Inflammatory macrophage treated with lipopolysaccharide for 4 hours (primary cell): ENCODE results near the gene KLHL2.
"Not testable (repeated sequence)": the region's sequence is repeated elsewhere in the genome, so short reads cannot be mapped to it uniquely, and the experiment has no call there.

Source experiments
- DNase-seq: peaks from one replicate; pipeline ENCODE4 v3.0.0-alpha.2; 2020

The KLHL2 gene

DNA sequence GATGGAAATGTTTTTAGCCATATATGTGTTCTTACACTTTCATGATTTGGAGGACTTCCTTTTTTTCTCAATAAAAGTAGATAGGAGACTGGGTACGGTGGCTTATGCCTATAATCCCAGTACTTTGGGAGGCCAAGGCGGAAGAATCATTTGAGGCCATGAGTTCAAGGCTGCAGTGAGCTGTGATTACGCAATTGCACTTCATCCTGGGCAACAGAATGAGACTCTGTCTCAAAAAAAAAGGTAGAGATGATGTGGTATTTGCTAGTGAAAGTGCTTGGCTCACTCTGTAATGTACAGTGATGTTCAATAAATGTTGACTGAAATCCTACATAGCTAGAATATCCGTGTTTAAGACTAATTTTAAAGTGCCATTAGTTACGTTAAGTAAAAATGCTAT is 27.4 kb downstream of the KLHL2 start:
- no peak for DNase-seq

GRCh38 chr4:165236852-165237251 is 29.5 kb downstream of the KLHL2 start:
- DNase-seq: not testable (repeated sequence)

DNA sequence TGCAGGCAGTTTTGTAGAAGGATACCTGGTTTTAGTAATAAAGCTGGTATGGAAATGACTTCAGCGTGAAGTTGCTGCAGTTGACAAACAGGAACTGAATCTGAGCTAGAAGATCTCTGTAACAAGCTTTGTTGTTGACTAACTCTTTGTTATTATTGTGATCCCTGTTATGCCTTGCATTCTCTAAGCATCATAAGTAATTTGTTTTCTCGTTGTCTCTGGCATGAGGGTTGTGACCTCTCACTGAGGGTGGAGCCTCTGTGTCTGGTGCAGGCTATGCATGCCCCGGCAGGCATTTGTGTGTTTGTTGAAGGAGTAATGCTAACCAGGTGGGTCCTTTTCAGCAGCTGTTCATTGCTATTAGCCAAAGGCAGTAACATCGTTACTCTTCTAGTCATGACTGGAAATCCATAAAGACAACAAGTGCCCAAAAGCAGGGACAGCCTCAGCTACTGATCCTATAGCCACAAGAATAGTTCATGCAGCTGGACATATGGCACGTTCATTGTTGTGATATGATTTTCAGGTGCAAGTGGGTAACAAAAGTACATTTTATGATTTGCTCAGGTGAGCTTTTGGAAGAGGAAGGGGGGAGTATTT is 30.8 kb downstream of the KLHL2 start:
- peak; percentile 46 for DNase-seq

GRCh38 chr4:165240761-165241160 is 33.4 kb downstream of the KLHL2 start:
- not testable (repeated sequence) for DNase-seq

DNA sequence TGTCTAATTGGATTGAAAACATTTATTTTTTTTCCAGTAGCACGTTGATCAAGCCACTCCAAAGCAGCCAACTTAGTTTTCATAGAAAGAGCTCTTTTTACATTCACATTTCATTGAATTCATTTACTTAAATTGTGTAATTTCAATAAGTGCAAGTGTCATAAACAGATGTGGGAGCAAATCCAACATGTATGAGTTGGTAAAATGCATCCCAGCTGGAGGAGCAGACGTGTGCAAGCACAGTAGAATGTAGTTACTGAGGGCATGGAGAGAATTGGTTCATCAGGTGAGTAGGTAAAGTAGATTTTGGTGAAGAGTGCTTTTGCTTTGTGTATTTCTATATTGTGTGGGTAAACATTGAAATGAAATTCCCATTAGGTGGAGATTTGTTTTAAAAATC is 36.8 kb downstream of the KLHL2 start:
- not testable (repeated sequence) for DNase-seq

DNA sequence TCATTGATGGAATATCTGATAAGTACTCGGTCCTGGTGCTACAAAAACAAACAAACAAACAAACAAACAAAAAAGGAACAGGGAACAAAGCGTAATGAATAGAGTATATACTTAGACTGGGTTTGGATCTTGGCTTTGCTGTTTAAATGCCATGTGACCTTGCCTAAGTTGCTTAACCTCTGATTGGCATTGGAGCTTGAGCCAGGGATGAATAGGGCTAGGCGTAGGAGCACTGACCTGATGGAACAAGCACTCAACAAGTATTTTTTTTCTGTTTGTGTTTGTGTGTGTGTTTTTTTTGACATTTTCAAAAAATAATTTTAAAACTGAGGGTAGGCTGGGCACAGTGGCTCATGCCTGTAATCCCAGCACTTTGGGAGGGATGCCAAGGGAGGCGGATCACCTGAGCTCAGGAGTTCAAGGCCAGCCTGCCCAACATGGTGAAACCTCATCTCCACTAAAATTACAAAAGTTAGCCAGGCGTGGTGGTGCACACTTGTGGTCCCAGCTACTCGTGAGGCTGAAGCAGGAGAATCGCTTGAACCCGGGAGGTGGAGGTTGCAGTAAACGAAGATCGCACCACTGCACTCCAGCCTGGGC is 37.3 kb downstream of the KLHL2 start:
- not testable (repeated sequence) for DNase-seq

DNA sequence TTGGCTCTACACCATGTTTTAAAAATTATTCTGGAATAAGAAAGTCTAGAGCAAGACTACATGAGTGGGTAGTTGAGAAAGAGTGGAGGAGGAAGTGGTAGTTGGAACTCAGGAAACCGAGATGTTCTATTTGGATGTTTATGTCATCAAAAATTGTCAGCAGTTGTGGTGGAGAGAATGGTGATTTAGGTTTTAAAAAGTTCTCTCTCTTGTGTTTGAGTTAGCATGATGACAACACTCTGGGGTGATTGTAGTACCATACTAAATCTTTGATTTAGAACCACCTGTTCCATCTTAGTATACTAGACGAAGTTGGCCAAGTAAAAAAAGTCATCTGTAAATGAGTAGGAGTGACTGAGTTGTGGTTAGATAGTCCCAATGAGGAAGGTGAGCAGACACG is 40.7 kb downstream of the KLHL2 start:
- DNase-seq: peak; percentile 30

DNA sequence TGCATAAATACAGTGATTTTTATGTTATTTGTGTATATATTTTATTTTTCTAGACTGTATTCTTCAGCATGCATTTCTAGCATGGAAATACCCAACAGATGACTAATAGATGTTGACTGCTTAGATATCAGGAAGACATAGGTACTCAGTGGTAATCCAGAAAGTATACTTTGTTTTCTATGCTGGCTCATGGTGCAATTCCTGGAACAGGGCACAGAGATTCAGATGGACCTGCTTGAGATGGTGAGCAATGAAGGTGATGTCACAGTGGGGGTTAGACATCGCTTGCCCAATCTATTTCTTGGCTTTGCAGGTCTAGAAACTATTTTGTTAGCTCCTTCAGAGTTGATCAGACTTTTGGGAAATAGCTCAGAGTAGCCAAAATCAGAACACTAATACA is 41.5 kb downstream of the KLHL2 start:
- DNase-seq: not testable (repeated sequence)

GRCh38 chr4:165254771-165255170 is 47.4 kb downstream of the KLHL2 start:
- not testable (repeated sequence) for DNase-seq

GRCh38 chr4:165255439-165255838 is 48.1 kb downstream of the KLHL2 start:
- peak; percentile 70 for DNase-seq

- not testable (repeated sequence) for DNase-seq
Measured at GRCh38 chr4:165256074-165256659, 48.8 kb downstream of the KLHL2 start.

DNA sequence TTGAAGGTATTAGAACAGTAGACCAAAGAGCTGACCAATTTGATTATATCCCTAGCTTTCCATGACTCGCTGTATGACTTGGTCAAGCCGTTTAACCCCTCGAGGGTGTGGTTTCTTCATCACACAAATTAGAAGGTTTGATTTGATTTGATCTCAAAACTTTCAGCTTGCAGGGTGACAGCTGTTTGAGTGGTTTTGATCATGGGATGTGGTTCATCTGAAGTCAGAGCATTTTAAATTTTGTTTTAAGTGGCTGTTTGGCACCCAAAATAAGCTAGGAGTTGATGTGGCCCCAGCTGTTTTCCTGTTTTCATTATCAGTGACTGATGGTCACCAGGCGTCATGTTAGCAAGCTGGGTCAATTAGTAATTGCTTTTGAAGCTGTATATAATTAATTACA is 52.4 kb downstream of the KLHL2 start:
- not testable (repeated sequence) for DNase-seq

DNA sequence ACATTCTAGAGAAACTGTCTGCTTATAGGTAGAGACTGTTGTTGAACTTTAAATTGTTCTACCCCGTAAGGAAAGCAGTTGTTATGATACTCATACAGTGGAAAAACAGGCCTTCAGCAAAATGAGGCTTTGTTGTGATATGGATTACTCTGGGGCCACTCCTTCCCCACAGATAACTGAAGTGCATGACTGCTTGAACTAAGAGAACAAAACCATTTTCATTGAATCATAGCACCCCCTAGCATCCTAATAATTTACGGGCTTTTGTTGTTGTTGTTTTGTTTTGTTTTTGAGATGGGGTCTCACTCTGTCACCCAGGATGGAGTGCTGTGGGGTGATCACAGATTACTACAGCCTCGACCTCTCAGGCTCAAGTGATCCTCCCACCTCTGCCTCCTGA is 54.9 kb downstream of the KLHL2 start:
- not testable (repeated sequence) for DNase-seq

- peak; percentile 25 for DNase-seq
Measured at GRCh38 chr4:165263466-165263865, 56.1 kb downstream of the KLHL2 start.

DNA sequence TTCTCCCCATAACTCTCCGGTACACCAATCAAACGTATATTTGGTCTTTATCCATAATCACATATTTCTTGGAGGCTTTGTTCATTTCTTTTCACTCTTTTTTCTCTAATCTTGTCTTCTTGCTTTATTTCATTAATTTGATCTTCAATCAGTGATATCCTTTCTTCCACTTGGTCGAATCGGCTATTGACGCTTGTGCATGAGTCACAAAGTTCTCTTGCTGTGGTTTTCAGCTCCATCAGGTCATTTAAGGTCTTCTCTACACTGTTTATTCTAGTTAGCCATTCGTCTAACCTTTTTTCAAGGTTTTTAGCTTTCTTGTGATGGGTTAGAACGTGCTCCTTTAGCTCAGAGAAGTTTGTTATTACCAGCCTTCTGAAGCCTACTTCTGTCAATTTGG is 62.6 kb downstream of the KLHL2 start:
- not testable (repeated sequence) for DNase-seq

DNA sequence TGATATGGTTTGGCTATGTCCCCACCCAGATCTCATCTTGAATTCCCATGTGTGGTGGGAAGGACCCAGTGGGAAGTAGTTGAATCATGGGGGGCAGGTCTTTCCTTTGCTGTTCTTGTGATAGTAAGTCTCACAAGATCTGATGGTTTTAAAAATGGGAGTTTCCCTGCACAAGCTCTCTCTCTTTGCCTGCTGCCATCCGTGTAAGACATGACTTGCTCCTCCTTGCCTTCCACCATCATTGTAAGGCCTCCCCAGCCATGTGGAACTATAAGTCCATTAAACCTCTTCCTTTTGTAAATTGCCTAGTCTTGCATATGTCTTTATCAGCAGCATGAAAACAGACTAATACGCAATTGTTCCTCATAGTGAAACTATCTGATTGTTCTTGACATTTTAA is 66.1 kb downstream of the KLHL2 start:
- DNase-seq: peak; percentile 31

- DNase-seq: peak; percentile 40
Measured at GRCh38 chr4:165275357-165275756, 68.0 kb downstream of the KLHL2 start.

DNA sequence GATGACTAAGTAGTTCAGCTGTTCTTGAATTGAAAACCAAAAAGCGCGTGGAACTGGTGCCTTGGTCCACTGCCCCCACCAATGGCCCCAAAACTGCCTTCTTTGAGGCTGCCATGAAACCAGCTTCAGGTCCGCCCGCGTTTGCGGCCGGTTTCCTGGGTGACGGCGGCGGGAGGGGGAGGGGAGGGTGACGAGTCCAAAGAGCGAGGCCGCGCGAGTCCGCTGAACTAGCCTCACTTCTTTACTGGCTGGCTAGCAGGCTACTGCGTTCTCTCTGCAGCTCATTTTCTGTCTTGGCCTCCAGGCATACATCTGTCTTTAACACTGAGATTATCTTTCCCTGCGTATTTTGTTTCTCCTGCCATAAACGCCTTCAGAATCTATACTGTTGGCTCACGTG is 72.2 kb downstream of the KLHL2 start:
- not testable (repeated sequence) for DNase-seq

GRCh38 chr4:165284697-165285096 is 77.3 kb downstream of the KLHL2 start:
- not testable (repeated sequence) for DNase-seq

- not testable (repeated sequence) for DNase-seq
Measured at GRCh38 chr4:165286619-165287340, 79.4 kb downstream of the KLHL2 start.

GRCh38 chr4:165288226-165288625 is 80.9 kb downstream of the KLHL2 start:
- DNase-seq: no peak

DNA sequence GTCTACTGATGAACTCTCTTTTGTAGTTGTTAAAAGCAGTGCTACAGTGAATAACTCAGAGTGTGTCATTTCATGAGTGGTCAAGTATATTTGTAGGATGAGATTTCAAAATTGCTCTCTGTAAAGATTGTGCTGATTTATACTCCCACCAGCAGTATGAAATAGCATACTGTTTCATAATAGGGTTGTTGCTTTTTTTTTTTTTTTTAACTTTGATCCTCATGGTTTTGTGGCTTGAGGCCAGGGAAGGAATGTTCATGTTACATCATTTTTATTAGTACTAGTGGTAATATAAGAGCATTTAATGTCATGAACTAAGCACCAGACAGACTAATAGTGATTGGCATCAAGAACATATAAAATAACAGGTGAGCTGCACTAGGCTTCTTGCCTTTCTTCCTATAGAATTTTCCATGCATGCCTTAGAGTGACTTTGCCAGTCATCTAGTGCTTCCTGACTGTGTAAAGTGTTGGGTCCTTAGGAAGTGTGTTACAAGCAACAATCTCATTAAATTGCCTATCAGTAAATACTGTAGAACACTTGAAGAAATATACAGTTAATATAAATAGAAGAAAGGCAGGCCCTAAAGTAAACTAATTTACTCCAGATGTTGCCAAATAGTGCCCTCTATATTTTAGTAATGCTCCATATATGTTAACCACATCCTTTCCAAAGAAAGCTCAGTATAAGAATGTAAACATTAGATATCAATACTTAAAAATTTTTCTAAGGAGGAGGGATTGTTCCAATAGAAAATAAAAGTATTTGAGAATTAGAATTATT is 81.5 kb downstream of the KLHL2 start:
- peak; percentile 72 for DNase-seq

DNA sequence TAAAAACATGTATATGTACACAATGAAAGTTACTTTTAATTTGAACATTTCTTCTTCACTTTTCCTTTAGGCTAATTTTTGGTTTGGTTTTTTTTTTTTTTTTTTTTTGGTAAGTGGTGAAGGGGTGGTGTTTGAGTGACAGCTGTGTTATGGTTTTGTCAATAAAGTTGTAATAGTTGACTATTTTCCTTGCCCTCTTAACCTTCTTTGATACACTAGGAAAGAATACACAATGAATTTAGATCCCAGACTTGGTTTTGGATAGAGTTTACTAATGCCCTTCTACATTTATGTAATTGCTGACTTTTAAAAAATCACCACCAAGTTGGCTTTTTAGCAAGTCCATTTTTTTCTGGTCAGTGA is 82.0 kb downstream of the KLHL2 start:
- DNase-seq: no peak
